Esophagus muscularis mucosa (tissue), 3 donors: ENCODE measurements around the gene APOC3.

Source experiments
- CTCF ChIP-seq, 3 experiments: fragments of 200-600 bp in 2 of 3; fragments of 450-650 bp in 1 of 3; sonication (generic) in 2 of 3; IDR thresholded peaks; one replicate each; pipeline ENCODE4 v1.5.1; 2017 to 2019; ENCODE audit warnings: antibody characterized with exemption in 3 of 3, mild to moderate bottlenecking in 2 of 3, moderate library complexity in 1 of 3
- POLR2A ChIP-seq: fragments of 450-650 bp; IDR thresholded peaks from one replicate; pipeline ENCODE4 v1.6.1; 2017; ENCODE audit warnings: antibody characterized with exemption, moderate library complexity, mild to moderate bottlenecking, low read depth
- POLR2AphosphoS5 ChIP-seq, 2 donors: sonication (generic); formaldehyde crosslinking; IDR thresholded peaks; one replicate each; pipeline ENCODE4 v1.6.1; 2017; ENCODE audit warnings: antibody characterized with exemption in 2 of 2

- no peak for TF ChIP-seq CTCF (IDR thresholded peaks at IDR 0.05)
- TF ChIP-seq POLR2AphosphoS5 (IDR thresholded peaks at IDR 0.05): no peak
- no peak for TF ChIP-seq POLR2A
These were observed at the start of gene APOC3 for GRCh38 chr11:116829525-116830183.
